Measurements from ENCODE around the gene C1RL.

GRCh38 chr12:7146906-7147305 lies 37.9 kb upstream of the C1RL start:
- TF ChIP-seq, protein P1, sequence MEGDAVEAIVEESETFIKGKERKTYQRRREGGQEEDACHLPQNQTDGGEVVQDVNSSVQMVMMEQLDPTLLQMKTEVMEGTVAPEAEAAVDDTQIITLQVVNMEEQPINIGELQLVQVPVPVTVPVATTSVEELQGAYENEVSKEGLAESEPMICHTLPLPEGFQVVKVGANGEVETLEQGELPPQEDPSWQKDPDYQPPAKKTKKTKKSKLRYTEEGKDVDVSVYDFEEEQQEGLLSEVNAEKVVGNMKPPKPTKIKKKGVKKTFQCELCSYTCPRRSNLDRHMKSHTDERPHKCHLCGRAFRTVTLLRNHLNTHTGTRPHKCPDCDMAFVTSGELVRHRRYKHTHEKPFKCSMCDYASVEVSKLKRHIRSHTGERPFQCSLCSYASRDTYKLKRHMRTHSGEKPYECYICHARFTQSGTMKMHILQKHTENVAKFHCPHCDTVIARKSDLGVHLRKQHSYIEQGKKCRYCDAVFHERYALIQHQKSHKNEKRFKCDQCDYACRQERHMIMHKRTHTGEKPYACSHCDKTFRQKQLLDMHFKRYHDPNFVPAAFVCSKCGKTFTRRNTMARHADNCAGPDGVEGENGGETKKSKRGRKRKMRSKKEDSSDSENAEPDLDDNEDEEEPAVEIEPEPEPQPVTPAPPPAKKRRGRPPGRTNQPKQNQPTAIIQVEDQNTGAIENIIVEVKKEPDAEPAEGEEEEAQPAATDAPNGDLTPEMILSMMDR (IDR thresholded peaks at IDR 0.05) = no peak
- TF ChIP-seq POLR2A (IDR thresholded peaks at IDR 0.05) = no peak
